Activated T-cell treated with anti-CD3 and anti-CD28 coated beads, Interleukin-2, amount 50 U/mL, for 24 hours (primary cell): ENCODE measurements around the gene SYNPO2.

Source experiments
- DNase-seq: peaks from one replicate; pipeline ENCODE4 v3.0.0-alpha.2; 2020
- H3K27ac Mint-ChIP-seq: 2 replicates; pipeline ENCODE4 v1.8.0; 2020; ENCODE audit warnings: mild to moderate bottlenecking, mixed read lengths
- H3K27me3 Mint-ChIP-seq: 2 replicates; pipeline ENCODE4 v1.8.0; 2020; ENCODE audit warnings: mixed read lengths
- H3K36me3 Mint-ChIP-seq: 2 replicates; pipeline ENCODE4 v1.8.0; 2020; ENCODE audit warnings: low read depth, mixed read lengths
- H3K4me1 Mint-ChIP-seq: 2 replicates; pipeline ENCODE4 v1.8.0; 2020; ENCODE audit warnings: low read depth, mixed read lengths
- H3K4me3 Mint-ChIP-seq: 2 replicates; pipeline ENCODE4 v1.8.0; 2020; ENCODE audit warnings: mild to moderate bottlenecking, moderate library complexity, mixed read lengths
- H3K9me3 Mint-ChIP-seq: 2 replicates; pipeline ENCODE4 v1.8.0; 2020; ENCODE audit warnings: mixed read lengths

SYNPO2 gene

DNA sequence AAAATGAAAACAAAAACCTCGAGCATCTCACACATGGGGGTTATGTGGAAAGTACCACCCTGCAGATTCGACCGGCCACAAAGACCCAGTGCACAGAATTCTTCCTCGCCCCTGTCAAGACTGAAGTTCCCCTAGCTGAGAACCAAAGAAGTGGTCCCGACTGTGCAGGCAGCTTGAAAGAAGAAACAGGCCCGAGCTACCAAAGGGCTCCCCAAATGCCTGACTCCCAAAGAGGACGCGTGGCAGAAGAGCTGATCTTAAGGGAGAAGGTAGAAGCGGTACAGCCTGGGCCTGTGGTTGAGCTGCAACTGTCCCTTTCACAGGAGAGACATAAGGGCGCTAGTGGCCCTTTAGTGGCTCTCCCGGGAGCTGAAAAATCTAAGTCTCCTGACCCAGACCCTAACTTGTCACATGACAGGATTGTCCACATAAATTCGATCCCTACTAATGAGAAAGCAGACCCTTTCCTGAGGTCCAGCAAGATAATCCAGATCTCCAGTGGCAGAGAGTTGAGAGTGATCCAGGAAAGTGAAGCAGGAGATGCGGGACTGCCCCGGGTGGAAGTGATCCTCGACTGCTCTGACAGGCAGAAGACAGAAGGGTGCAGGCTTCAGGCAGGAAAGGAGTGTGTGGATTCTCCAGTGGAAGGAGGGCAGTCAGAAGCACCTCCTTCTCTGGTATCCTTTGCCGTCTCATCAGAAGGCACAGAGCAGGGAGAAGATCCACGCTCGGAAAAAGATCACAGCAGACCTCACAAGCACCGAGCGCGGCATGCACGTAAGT is 138.2 kb downstream of the SYNPO2 start:
- H3K9me3 Mint-ChIP-seq, result no peaks in the 10 kb centered on the region
- peaks cover 3% of the 10 kb centered on the region for H3K27me3 Mint-ChIP-seq
- no peak overlapping the region for H3K27ac Mint-ChIP-seq
- no peak overlapping the region for H3K4me3 Mint-ChIP-seq
- H3K36me3 Mint-ChIP-seq, result no peaks in the 10 kb centered on the region
- DNase-seq, result no peak
- no peaks in the 10 kb centered on the region for H3K4me1 Mint-ChIP-seq

DNA sequence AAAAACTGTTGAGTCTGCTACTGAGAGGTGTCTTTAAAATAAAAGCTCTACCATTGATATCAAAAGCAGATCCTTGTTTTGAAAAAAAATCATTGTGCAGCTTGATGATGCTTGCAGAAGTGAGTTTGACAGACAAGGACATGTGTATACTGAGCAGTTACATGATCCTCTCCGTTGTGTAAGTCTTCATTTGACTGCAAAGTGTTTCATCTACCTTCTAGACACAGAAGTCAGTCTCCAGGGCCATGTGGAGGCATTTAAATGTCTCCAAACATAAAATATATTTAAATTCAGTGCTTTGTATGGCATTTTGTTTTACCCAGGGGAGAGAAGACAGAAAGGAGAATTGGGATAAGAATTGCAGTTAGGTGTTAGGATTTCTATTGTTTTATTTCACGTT is 139.2 kb downstream of the SYNPO2 start:
- H3K27me3 Mint-ChIP-seq, result peaks cover 3% of the 10 kb centered on the region
- DNase-seq, result no peak
- H3K36me3 Mint-ChIP-seq, result no peaks in the 10 kb centered on the region
- no peaks in the 10 kb centered on the region for H3K9me3 Mint-ChIP-seq
- H3K27ac Mint-ChIP-seq, result no peak overlapping the region
- H3K4me3 Mint-ChIP-seq, result no peak overlapping the region
- H3K4me1 Mint-ChIP-seq, result no peaks in the 10 kb centered on the region

DNA sequence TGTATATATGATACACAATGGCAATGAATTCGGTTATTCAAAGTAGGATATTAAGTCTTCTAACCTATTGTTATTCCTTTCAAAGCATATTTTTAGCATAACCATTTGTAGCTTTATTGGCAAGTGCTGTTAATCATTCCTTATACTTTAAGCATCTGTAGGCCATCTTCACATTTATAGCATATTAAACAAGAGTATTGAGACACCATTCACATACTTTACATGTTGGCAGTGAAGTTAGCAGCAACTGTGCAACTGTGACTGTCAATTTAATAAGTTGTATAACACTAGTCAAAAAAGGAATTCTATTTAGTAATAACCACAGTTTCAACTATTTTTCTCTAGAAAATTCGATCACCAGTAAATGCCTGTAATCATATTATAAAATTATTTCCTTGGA is 139.6 kb downstream of the SYNPO2 start:
- H3K4me1 Mint-ChIP-seq, result no peaks in the 10 kb centered on the region
- no peak overlapping the region for H3K27ac Mint-ChIP-seq
- no peaks in the 10 kb centered on the region for H3K9me3 Mint-ChIP-seq
- no peaks in the 10 kb centered on the region for H3K36me3 Mint-ChIP-seq
- no peaks in the 10 kb centered on the region for H3K27me3 Mint-ChIP-seq
- H3K4me3 Mint-ChIP-seq, result no peak overlapping the region
- no peak for DNase-seq

DNA sequence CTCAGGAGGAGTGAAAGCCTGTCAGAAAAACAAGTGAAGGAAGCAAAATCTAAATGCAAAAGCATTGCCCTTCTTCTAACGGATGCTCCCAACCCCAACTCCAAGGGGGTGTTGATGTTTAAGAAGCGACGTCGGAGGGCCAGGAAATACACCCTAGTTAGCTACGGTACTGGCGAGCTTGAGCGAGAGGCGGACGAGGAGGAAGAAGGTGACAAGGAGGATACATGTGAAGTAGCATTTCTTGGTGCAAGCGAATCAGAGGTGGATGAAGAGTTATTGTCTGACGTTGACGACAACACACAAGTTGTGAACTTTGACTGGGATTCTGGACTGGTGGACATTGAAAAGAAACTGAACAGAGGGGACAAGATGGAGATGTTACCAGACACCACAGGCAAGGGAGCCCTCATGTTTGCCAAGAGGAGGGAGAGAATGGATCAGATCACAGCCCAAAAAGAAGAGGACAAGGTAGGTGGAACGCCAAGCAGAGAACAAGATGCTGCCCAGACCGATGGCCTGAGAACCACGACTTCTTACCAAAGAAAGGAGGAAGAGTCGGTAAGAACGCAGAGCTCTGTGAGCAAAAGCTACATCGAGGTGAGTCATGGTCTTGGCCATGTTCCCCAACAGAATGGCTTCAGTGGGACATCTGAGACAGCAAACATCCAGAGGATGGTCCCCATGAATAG is 141.3 kb downstream of the SYNPO2 start:
- H3K27me3 Mint-ChIP-seq, result peaks cover 7% of the 10 kb centered on the region
- H3K4me3 Mint-ChIP-seq, result no peak overlapping the region
- H3K9me3 Mint-ChIP-seq, result no peaks in the 10 kb centered on the region
- H3K27ac Mint-ChIP-seq, result no peak overlapping the region
- H3K36me3 Mint-ChIP-seq, result no peaks in the 10 kb centered on the region
- no peak for DNase-seq
- no peaks in the 10 kb centered on the region for H3K4me1 Mint-ChIP-seq

DNA sequence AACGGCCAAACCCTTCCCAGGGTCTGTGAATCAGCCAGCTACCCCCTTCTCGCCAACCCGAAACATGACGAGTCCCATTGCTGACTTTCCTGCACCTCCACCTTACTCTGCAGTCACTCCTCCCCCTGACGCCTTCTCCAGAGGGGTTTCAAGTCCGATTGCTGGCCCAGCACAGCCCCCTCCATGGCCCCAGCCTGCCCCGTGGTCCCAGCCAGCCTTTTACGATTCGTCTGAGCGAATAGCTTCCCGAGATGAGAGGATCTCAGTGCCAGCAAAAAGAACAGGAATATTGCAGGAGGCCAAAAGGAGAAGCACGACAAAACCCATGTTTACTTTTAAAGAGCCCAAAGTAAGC is 141.9 kb downstream of the SYNPO2 start:
- H3K36me3 Mint-ChIP-seq, result no peaks in the 10 kb centered on the region
- DNase-seq, result no peak
- H3K9me3 Mint-ChIP-seq, result no peaks in the 10 kb centered on the region
- H3K4me1 Mint-ChIP-seq, result no peaks in the 10 kb centered on the region
- no peak overlapping the region for H3K27ac Mint-ChIP-seq
- H3K27me3 Mint-ChIP-seq, result peaks cover 9% of the 10 kb centered on the region
- H3K4me3 Mint-ChIP-seq, result no peak overlapping the region

DNA sequence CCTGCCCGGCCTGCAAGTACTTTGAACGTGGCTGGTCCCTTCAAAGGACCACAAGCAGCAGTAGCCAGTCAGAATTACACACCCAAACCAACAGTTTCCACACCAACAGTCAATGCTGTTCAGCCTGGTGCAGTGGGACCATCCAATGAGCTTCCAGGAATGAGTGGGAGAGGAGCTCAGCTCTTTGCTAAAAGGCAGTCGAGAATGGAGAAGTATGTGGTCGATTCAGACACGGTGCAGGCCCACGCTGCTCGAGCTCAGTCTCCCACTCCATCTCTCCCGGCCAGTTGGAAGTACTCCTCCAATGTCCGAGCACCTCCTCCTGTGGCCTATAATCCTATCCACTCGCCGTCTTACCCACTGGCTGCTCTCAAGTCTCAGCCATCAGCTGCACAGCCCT is 142.6 kb downstream of the SYNPO2 start:
- no peaks in the 10 kb centered on the region for H3K4me1 Mint-ChIP-seq
- no peaks in the 10 kb centered on the region for H3K36me3 Mint-ChIP-seq
- H3K9me3 Mint-ChIP-seq, result no peaks in the 10 kb centered on the region
- H3K4me3 Mint-ChIP-seq, result no peak overlapping the region
- H3K27ac Mint-ChIP-seq, result no peak overlapping the region
- DNase-seq, result no peak
- peaks cover 9% of the 10 kb centered on the region for H3K27me3 Mint-ChIP-seq

DNA sequence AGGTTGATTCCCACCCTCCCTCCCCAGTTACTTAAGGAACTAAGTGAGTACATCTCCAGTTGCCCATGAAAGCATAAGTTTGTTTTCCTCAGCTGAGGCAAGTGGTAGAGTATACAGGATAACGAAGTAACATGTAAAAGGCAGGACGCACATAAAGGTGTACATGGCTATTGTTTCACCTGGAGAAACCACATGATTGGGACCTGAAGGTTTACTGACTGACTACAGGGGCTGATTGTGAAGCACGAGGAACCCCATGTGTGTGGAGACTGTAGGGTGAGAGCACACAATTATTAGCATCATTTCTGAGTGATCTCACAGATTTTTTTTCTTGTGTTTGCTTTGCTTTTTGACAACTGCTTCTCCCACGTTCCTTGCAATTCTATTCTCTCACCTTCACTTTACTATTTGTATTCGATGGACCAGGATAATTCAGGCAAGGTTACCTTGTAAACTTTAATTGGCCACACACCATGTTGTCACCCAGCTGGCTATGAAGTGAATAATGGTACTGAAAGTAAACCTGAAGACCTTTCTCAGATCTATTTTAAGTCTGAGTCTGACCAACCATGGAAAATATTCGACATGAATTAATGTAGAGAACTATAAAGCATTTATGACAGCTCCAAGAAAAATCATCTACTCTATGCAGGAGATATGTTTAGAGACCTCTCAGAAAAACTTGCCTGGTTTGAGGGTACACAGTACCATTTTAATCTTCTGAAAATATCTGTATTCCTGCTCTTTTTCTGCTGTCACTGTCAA is 144.4 kb downstream of the SYNPO2 start:
- Mint-ChIP-seq H3K27me3 (peaks cover 9% of the 10 kb centered on the region), H3K4me1 (peaks cover 6% of the 10 kb centered on the region), H3K36me3 (no peaks in the 10 kb centered on the region), H3K9me3 (no peaks in the 10 kb centered on the region), H3K4me3 (no peak overlapping the region), H3K27ac (no peak overlapping the region)
- no peak for DNase-seq

DNA sequence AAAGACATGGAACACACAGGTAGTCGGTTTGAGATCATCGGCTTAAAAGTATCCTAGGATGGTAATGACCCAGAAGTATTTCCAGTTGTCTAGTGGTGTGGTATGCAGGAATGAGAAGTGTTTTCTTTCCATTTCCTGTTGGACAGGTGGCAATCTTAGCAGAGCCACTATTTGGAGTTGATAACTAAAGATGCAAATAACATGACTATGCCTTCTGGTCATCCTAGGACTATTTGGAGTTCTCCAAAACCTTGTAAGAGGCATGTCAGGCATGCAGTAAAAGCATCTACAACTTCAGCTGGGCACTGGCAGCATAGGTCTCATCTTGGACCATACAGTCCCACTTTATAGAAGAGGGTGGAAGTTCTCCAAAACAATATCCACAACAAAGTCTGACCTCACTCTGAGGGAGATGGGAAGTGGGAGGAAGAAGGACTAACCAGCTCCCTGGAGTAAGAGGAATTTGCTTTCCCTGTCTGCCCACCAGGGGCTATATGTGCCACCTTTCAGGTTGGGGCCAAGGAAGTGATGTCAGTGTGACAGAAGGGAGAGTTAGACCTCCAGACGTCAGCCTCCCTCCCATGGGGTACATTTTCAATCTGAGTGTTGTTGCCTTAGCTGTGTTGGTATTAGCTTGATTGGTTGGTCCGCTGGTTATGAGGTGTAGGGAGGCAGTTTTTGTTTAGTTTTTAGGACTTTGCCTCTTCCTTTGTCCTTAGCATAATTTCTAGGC is 145.8 kb downstream of the SYNPO2 start:
- no peak for DNase-seq

DNA sequence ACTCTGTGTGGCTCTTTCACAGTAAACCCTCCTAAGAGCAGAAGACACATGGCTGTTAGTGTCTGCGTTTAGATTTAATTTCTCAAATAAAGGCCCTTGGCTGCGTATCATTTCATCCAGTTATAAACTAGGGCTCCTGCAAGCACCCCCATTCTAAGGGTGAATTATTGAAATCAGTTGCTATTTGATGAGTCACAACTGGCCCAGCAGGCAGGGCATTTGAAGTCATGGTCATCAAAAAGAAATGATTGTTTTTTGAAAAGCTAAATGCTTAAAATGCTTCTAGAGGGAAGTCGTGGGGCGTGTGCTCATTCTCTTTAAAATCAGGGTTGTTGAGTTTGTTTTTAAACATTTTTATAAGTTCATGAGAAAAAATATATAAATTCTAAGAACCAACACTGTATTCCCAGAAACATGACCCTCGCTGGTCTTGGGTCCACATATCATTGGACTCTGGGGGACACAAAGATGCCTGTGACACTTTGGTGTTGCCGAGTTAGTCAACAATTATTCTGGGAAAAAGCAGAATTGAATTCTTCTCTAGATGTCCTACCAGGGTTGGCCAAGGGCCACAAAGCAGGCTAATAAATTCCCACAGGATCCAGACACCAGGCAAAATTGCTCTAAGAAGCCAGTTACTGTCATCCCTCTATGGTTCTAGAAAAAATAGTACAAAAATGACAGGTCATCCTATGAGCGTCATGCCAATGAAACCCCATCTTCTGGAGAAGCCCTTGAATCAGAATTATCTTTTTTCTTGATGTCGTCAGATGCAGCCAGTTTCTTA is 147.5 kb downstream of the SYNPO2 start:
- Mint-ChIP-seq H3K27me3 (peaks cover 9% of the 10 kb centered on the region), H3K27ac (no peak overlapping the region), H3K9me3 (no peaks in the 10 kb centered on the region), H3K4me1 (peaks cover 12% of the 10 kb centered on the region), H3K36me3 (no peaks in the 10 kb centered on the region), H3K4me3 (no peak overlapping the region)
- no peak for DNase-seq

More for the DNA sequence above, 145.8 kb downstream of the SYNPO2 start:
- H3K27me3 Mint-ChIP-seq, result peaks cover 9% of the 10 kb centered on the region
- H3K27ac Mint-ChIP-seq, result no peak overlapping the region
- no peaks in the 10 kb centered on the region for H3K36me3 Mint-ChIP-seq
- H3K4me1 Mint-ChIP-seq, result peaks cover 12% of the 10 kb centered on the region
- no peak overlapping the region for H3K4me3 Mint-ChIP-seq
- no peaks in the 10 kb centered on the region for H3K9me3 Mint-ChIP-seq

DNA sequence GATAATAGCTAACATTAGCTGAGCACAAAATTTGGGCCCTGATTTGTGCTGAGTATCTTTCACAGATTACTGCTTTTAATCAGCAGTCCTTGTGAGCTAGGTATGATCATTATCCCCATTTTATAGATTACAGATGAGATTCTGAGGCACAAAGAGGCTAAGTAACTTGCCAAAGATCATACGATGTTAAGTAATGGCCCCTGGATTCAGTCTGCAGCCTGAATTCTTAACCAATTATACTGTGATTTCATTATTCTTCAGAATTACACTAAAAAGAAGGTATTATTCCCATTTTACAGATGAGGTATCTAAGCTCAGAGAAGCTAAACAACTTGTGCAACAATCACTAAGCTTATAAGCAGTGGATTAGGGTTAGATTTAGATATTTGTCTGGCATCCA is 149.1 kb downstream of the SYNPO2 start:
- no peak overlapping the region for H3K4me3 Mint-ChIP-seq
- H3K27me3 Mint-ChIP-seq, result peaks cover 9% of the 10 kb centered on the region
- H3K9me3 Mint-ChIP-seq, result no peaks in the 10 kb centered on the region

DNA sequence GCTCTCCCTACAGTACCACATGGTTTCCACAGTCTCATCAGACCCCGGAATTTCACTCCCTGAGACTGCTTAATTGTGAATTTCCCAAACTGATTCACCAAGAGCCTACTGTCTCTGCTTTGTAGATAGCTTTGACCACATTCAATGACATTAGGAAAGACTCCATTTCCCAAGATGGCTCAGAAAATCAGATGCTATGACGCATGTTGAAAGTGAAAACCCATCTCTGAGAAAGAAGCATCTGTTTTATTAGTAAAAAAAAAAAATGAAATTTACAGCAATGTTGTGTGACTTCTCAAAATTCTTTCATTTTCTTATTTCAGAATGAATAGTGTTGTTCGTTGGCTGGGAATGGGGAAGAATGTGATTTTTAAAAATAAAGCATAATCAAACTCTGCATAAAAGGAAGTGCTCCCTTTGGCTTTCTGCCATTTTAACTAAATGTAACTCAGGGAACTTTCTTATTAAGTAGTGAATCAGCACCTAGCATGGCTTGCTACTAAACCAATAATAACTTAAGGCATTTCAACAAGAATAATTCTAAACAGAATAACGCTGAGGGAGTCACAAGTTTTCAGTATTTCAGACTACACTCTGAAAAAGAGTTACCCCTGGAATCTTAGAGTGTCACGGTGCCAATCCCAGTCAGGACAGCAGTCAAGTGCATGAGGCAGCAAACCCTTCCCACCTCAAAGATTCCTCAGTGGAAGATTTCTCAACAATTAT is 149.6 kb downstream of the SYNPO2 start:
- no peaks in the 10 kb centered on the region for H3K9me3 Mint-ChIP-seq
- peaks cover 9% of the 10 kb centered on the region for H3K27me3 Mint-ChIP-seq
- no peak for DNase-seq
- peaks cover 16% of the 10 kb centered on the region for H3K4me1 Mint-ChIP-seq
- H3K27ac Mint-ChIP-seq, result peak overlapping the region; percentile 9
- H3K36me3 Mint-ChIP-seq, result no peaks in the 10 kb centered on the region
- H3K4me3 Mint-ChIP-seq, result no peak overlapping the region

More for the DNA sequence above, 149.1 kb downstream of the SYNPO2 start:
- Mint-ChIP-seq H3K36me3 (no peaks in the 10 kb centered on the region), H3K27ac (no peak overlapping the region), H3K4me1 (peaks cover 16% of the 10 kb centered on the region)
- DNase-seq, result no peak

DNA sequence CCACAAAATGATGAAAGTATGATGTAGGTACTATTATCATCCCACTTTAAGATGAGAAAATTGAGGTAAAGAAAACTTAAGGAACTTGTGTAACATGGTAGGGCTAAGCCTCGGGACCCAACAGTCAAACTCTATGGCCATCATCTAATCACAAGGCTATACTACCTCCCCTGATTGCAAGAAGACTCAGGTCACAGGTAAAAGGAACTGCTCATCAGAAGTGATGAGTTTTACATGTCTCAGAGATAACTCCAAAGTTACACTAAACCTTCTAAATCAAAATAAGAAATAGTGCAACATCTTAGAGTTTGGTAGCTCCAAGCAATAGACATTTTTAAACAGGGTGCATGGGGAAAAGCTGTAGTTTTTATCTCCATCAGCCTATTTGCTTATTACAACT is 150.5 kb downstream of the SYNPO2 start:
- H3K36me3 Mint-ChIP-seq, result no peaks in the 10 kb centered on the region
- peaks cover 9% of the 10 kb centered on the region for H3K27me3 Mint-ChIP-seq
- H3K4me1 Mint-ChIP-seq, result peaks cover 16% of the 10 kb centered on the region
- no peak overlapping the region for H3K4me3 Mint-ChIP-seq
- no peak for DNase-seq
- H3K27ac Mint-ChIP-seq, result no peak overlapping the region
- H3K9me3 Mint-ChIP-seq, result no peaks in the 10 kb centered on the region

DNA sequence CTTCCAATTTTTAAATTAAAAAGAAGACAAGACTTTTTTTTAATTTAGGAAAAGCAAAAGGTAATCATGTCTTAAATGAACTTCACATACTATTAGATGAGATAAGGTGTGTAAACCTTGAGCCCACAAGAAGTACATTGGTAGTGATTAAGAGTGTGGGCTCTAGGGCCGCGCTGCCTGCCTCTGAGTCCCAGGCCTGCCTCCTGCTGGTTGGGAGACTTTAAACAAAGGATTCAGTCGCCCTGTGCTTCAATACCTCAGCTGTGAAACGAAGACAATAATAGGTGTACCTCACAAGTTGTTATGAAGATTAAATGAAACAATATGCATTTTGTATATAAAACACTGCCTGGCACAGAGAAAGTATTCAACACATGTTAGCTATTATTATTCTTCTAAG is 151.1 kb downstream of the SYNPO2 start:
- no peaks in the 10 kb centered on the region for H3K9me3 Mint-ChIP-seq
- H3K36me3 Mint-ChIP-seq, result no peaks in the 10 kb centered on the region
- no peak overlapping the region for H3K27ac Mint-ChIP-seq
- peaks cover 4% of the 10 kb centered on the region for H3K27me3 Mint-ChIP-seq
- no peak overlapping the region for H3K4me3 Mint-ChIP-seq
- no peak for DNase-seq
- H3K4me1 Mint-ChIP-seq, result peaks cover 16% of the 10 kb centered on the region
